Activated CD4-positive, alpha-beta T cell treated with anti-CD3 and anti-CD28 coated beads, Interleukin-2, amount 10 ng/mL, durations not matched to agents 7 days and 5 days (primary cell): ENCODE results near the gene GRHPR. TPM values are rescaled to one million over a fixed set of nuclear protein-coding genes. Genes with fewer than 3 reads are reported as not detected.
A peak's percentile ranks its signal among the peaks of the same experiment; 100 is the strongest.
"Not testable (repeated sequence)": the region's sequence is repeated elsewhere in the genome, so short reads cannot be mapped to it uniquely, and the experiment has no call there.

Experiments
- CTCF ChIA-PET: fragments of 350-600 bp; sonication (Branson Sonifier 250); formaldehyde crosslinking; loops from one replicate; lab custom pipeline; 2021; ENCODE audit warnings: antibody characterized with exemption; lab: Charles Lee
- POLR2A ChIA-PET: fragments of 350-600 bp; sonication (Branson Sonifier 250); formaldehyde crosslinking; loops from one replicate; lab custom pipeline; 2021; ENCODE audit warnings: antibody characterized with exemption; lab: Charles Lee
- DNase-seq: peaks from one replicate; pipeline ENCODE4 v3.0.0-alpha.2; 2020
- H3K27ac Mint-ChIP-seq: one replicate; pipeline ENCODE4 v1.8.0; 2021; ENCODE audit warnings: mild to moderate bottlenecking, moderate library complexity, mixed read lengths
- H3K27me3 Mint-ChIP-seq: one replicate; pipeline ENCODE4 v1.8.0; 2021; ENCODE audit warnings: mixed read lengths
- H3K36me3 Mint-ChIP-seq: one replicate; pipeline ENCODE4 v1.8.0; 2021; ENCODE audit warnings: low read depth, mixed read lengths
- H3K4me1 Mint-ChIP-seq: one replicate; pipeline ENCODE4 v1.8.0; 2021; ENCODE audit warnings: mixed read lengths
- H3K4me3 Mint-ChIP-seq: one replicate; pipeline ENCODE4 v1.8.0; 2021; ENCODE audit warnings: mild to moderate bottlenecking, moderate library complexity, mixed read lengths
- H3K9me3 Mint-ChIP-seq: one replicate; pipeline ENCODE4 v1.8.0; 2021; ENCODE audit warnings: mixed read lengths
- total RNA-seq, 2 experiments: library from RNA; stranded (reverse); gene quantifications; one replicate each; pipeline ENCODE4 v1.2.3, GENCODE V29; 2021

Gene GRHPR
- total RNA-seq, 2 experiments from 2014 or later = 49.8 to 53.7 TPM

GRCh38 chr9:37464426-37465248 lies 42.1 kb downstream of the GRHPR start:
- H3K36me3 Mint-ChIP-seq = peaks cover 1% of the 10 kb centered on the region
- ChIA-PET POLR2A (interaction anchor here (1.7 kb wide), 1 partner anchor 21 kb away, joined by 4 read pairs; the partner anchor contains the start of gene POLR1E), CTCF (interaction anchor here (0.8 kb wide), 1 partner anchor 14 kb away, joined by 3 read pairs; no protein-coding TSS in a partner anchor)
- peak overlapping the region; percentile 96 for H3K4me3 Mint-ChIP-seq
- H3K27me3 Mint-ChIP-seq = no peaks in the 10 kb centered on the region
- H3K27ac Mint-ChIP-seq = peak overlapping the region; percentile 98
- DNase-seq = peak; percentile 61
- H3K9me3 Mint-ChIP-seq = no peaks in the 10 kb centered on the region
- peaks cover 42% of the 10 kb centered on the region for H3K4me1 Mint-ChIP-seq

GRCh38 chr9:37465249-37466036 lies 42.9 kb downstream of the GRHPR start, which contains the start of gene ZBTB5:
Gene ZBTB5 (minus strand): TSS chr9:37465450. CDS start chr9:37442551, 22,899 bp downstream.
- DNase-seq = peak; percentile 99
- Mint-ChIP-seq H3K27ac (peak within 1 kb of the TSS; percentile 98), H3K27me3 (no peaks in the 10 kb centered on the region), H3K9me3 (no peaks in the 10 kb centered on the region), H3K4me1 (peaks cover 42% of the 10 kb centered on the region), H3K4me3 (peak within 1 kb of the TSS; percentile 96), H3K36me3 (peaks cover 1% of the 10 kb centered on the region)
- CTCF ChIA-PET = interaction anchor here (0.8 kb wide), 1 partner anchor 14 kb away, joined by 3 read pairs; no protein-coding TSS in a partner anchor
- POLR2A ChIA-PET = interaction anchor here (1.7 kb wide), 1 partner anchor 20 kb away, joined by 4 read pairs; the partner anchor contains the start of gene POLR1E

- Mint-ChIP-seq H3K4me3 (peak overlapping the region; percentile 96), H3K27me3 (no peaks in the 10 kb centered on the region), H3K9me3 (no peaks in the 10 kb centered on the region), H3K36me3 (peaks cover 1% of the 10 kb centered on the region), H3K4me1 (peaks cover 41% of the 10 kb centered on the region), H3K27ac (peak overlapping the region; percentile 98)
- peak; percentile 20 for DNase-seq
- ChIA-PET POLR2A (interaction anchor here (1.7 kb wide), 1 partner anchor 19 kb away, joined by 4 read pairs; the partner anchor contains the start of gene POLR1E), CTCF (no interaction called here)
Observed at GRCh38 chr9:37466037-37466709, 43.7 kb downstream of the GRHPR start.

GRCh38 chr9:37467530-37467929 lies 45.0 kb downstream of the GRHPR start:
- H3K27me3 Mint-ChIP-seq, H3K4me3 Mint-ChIP-seq, POLR2A ChIA-PET, H3K36me3 Mint-ChIP-seq, H3K9me3 Mint-ChIP-seq, H3K27ac Mint-ChIP-seq, DNase-seq: not testable (repeated sequence)
- peaks cover 44% of the 10 kb centered on the region for H3K4me1 Mint-ChIP-seq
- CTCF ChIA-PET = interaction anchor here (0.7 kb wide), 1 partner anchor 271 kb away, joined by 3 read pairs; no protein-coding TSS in a partner anchor

GRCh38 chr9:37468620-37469019 lies 46.1 kb downstream of the GRHPR start:
- Mint-ChIP-seq H3K4me1 (peaks cover 35% of the 10 kb centered on the region), H3K27ac (no peak overlapping the region), H3K36me3 (no peaks in the 10 kb centered on the region), H3K27me3 (no peaks in the 10 kb centered on the region), H3K4me3 (no peak overlapping the region), H3K9me3 (peaks cover 3% of the 10 kb centered on the region)
- ChIA-PET CTCF (interaction anchor here (0.7 kb wide), 1 partner anchor 499 kb away, joined by 3 read pairs; no protein-coding TSS in a partner anchor), POLR2A (no interaction called here)
- no peak for DNase-seq

- peaks cover 8% of the 10 kb centered on the region for H3K27me3 Mint-ChIP-seq
- POLR2A ChIA-PET = no interaction called here
- H3K9me3 Mint-ChIP-seq = peaks cover 10% of the 10 kb centered on the region
- H3K4me3 Mint-ChIP-seq = peak overlapping the region; percentile 64
- H3K27ac Mint-ChIP-seq = peak overlapping the region; percentile 85
- peaks cover 11% of the 10 kb centered on the region for H3K4me1 Mint-ChIP-seq
- DNase-seq = no peak
- CTCF ChIA-PET = no interaction called here
- no peaks in the 10 kb centered on the region for H3K36me3 Mint-ChIP-seq
Observed at GRCh38 chr9:37471942-37472684, 49.6 kb downstream of the GRHPR start.

GRCh38 chr9:37473982-37474381 lies 51.5 kb downstream of the GRHPR start:
- peaks cover 11% of the 10 kb centered on the region for H3K4me1 Mint-ChIP-seq
- POLR2A ChIA-PET, CTCF ChIA-PET: not testable (repeated sequence)

GRCh38 chr9:37474438-37474837 lies 51.9 kb downstream of the GRHPR start:
- DNase-seq = no peak
- no peak overlapping the region for H3K27ac Mint-ChIP-seq
- no peak overlapping the region for H3K4me3 Mint-ChIP-seq
- POLR2A ChIA-PET = no interaction called here
- H3K9me3 Mint-ChIP-seq = peaks cover 10% of the 10 kb centered on the region
- H3K4me1 Mint-ChIP-seq = peaks cover 11% of the 10 kb centered on the region
- CTCF ChIA-PET = no interaction called here
- H3K36me3 Mint-ChIP-seq = no peaks in the 10 kb centered on the region
- peaks cover 25% of the 10 kb centered on the region for H3K27me3 Mint-ChIP-seq

More at GRCh38 chr9:37473982-37474381, 51.5 kb downstream of the GRHPR start:
- not testable (repeated sequence) for H3K4me3 Mint-ChIP-seq, H3K36me3 Mint-ChIP-seq, DNase-seq, H3K27ac Mint-ChIP-seq
- Mint-ChIP-seq H3K27me3 (peaks cover 23% of the 10 kb centered on the region), H3K9me3 (peaks cover 10% of the 10 kb centered on the region)

GRCh38 chr9:37476930-37477329 lies 54.4 kb downstream of the GRHPR start:
- Mint-ChIP-seq H3K4me3 (no peak overlapping the region), H3K36me3 (no peaks in the 10 kb centered on the region), H3K27me3 (peaks cover 36% of the 10 kb centered on the region), H3K27ac (no peak overlapping the region), H3K4me1 (peaks cover 7% of the 10 kb centered on the region), H3K9me3 (peaks cover 10% of the 10 kb centered on the region)
- ChIA-PET CTCF (interaction anchor here (0.6 kb wide), 1 partner anchor 879 kb away, joined by 5 read pairs; no protein-coding TSS in a partner anchor), POLR2A (no interaction called here)
- no peak for DNase-seq

- H3K36me3 Mint-ChIP-seq, H3K4me3 Mint-ChIP-seq, H3K4me1 Mint-ChIP-seq, DNase-seq, H3K27ac Mint-ChIP-seq, POLR2A ChIA-PET: not testable (repeated sequence)
- peaks cover 10% of the 10 kb centered on the region for H3K9me3 Mint-ChIP-seq
- H3K27me3 Mint-ChIP-seq = peaks cover 36% of the 10 kb centered on the region
- CTCF ChIA-PET = interaction anchor here (0.6 kb wide), 1 partner anchor 880 kb away, joined by 5 read pairs; no protein-coding TSS in a partner anchor
Observed at GRCh38 chr9:37477443-37477842, 54.9 kb downstream of the GRHPR start.

GRCh38 chr9:37477987-37478619 lies 55.6 kb downstream of the GRHPR start:
- peaks cover 10% of the 10 kb centered on the region for H3K9me3 Mint-ChIP-seq
- H3K27me3 Mint-ChIP-seq = peaks cover 36% of the 10 kb centered on the region
- H3K4me3 Mint-ChIP-seq, H3K27ac Mint-ChIP-seq, H3K36me3 Mint-ChIP-seq, DNase-seq, H3K4me1 Mint-ChIP-seq, POLR2A ChIA-PET: not testable (repeated sequence)
- CTCF ChIA-PET = interaction anchor here (0.7 kb wide), 1 partner anchor 30 kb away, joined by 3 read pairs; no protein-coding TSS in a partner anchor
